Ureter (tissue), 1 donor: Measurements from ENCODE around the gene GLIPR1L1. TPM values are rescaled to one million over a fixed set of nuclear protein-coding genes. Genes with fewer than 3 reads are reported as not detected.

Experiments used
- DNase-seq: peaks from one replicate; pipeline ENCODE4 v3.0.0-alpha.2; 2020; ENCODE audit warnings: low spot score
- total RNA-seq: library from RNA; stranded (reverse); gene quantifications from one replicate; pipeline ENCODE4 v1.2.4, GENCODE V29; 2023
- donor health status: DM: yes; HTN: yes; CAD: no.

Gene GLIPR1L1
- total RNA-seq, 1 donor from 2014 or later, result not detected

DNA sequence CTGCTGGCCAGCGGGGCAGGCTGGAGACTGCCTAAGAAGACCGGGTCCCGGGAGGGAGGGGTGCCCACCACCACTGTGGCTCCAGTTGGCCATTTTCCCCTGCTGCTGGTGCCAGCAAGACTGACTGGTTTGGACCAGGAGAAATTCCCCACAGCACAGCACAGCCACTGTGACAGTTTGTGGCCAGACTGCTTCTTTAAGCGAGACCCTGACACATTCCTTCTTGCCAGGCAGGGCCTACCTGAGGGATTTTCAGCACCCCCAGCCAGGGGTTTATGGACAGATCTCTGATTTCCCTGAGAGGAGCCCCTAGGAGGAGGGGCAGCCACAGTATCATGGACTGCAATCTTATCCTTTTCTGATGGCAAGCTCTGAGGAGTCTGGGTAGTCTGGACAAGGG is 15.5 kb downstream of the GLIPR1L1 start:
- no peak for DNase-seq

DNA sequence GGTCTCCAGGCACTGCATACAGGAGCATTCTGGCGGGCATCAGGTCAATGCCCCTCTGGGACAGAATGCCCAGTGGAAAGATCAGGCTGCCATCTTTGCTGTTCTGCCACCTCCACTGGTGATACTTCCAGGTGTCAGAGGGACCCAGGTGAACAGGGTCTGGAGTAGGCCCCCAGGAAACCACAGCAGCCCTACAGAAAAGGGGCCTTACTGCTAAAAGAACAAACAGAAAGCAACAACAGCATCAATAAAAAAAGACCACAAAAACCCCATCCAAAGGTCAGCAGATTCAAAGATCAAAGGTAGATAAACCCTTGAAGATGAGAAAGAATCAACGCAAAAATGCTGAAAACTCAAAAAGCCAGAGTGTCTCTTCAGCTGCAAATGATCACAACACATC is 15.9 kb downstream of the GLIPR1L1 start:
- no peak for DNase-seq

- no peak for DNase-seq
These were observed 19.5 kb downstream of the GLIPR1L1 start for GRCh38 chr12:75354011-75354410.

DNA sequence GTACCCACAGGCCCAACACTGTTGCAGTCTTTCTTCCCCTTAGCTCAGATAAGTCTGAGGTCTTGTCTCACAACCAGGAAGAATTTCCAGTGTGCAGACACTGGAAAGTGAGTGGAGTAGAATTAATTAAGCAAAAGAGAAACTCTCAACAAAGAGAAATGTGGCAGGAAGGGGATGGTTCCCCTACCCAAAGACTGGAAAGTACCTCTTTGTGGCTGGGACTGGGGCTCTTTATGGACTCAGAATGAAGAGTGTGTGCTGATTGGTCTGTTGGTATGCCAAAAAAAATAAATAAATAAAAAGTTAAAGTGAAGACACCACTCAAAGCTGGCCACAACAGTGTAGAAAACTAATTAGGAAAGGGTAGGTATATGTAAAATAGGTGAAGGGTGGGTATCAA is 26.4 kb downstream of the GLIPR1L1 start:
- DNase-seq, result no peak

DNA sequence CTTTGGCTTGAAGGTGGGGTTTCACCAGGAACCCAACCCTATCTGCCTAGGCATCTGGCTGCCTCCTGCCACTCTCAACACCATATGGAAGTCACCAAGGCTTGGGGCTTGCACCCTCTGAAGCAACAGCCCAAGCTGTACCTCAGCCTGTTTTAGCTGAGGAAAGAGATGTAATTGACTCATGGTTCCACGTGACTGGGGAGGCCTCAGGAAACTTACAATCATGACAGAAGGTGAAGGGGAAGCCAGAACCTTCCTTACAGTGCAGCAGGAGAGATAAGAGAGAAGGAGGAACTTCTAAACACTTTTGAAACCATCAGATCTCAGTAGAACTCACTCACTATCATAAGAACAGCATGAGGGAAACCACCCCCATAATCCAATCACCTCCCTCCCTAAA is 26.9 kb downstream of the GLIPR1L1 start:
- DNase-seq, result no peak

DNA sequence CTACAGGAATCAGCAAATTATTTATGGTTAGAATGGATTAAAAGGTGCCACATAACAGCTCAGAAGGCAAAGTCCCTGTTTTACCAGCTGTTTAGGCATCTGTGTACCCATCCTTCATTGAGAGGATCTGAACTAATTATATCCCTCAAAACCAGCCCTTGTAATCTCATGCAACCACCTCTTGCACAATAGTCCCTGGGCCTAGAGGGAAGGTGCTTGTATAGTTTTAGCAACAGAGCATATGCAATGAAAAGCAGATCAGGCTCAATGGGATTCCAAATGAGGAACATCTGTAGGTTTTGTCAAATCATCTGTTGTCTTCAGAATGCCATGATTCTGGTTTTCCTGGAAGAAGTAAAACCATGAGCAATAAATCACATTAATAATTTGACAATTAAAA is 30.4 kb downstream of the GLIPR1L1 start:
- DNase-seq, result no peak

DNA sequence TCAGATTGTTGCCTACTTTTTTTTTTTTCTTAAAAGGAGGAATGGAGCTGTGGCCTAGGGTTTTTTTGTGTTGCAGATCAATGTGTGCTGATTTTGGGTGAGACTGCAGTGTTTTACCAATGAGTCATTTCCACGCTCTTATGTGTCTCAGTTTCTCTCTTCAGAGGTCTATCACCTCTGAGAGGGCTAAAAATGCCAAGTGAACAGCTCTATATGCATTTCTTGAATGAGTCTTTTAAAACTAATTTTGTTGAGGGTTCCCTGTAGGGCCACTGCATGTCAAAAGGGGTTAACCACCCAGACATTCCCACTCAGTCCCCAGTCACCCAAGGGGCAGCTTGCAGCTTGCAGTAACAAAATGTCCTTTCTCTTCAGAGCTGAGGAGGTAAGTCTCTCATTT is 32.2 kb downstream of the GLIPR1L1 start:
- DNase-seq, result no peak

- DNase-seq, result no peak
These were observed 40.5 kb downstream of the GLIPR1L1 start for GRCh38 chr12:75374971-75375370.

DNA sequence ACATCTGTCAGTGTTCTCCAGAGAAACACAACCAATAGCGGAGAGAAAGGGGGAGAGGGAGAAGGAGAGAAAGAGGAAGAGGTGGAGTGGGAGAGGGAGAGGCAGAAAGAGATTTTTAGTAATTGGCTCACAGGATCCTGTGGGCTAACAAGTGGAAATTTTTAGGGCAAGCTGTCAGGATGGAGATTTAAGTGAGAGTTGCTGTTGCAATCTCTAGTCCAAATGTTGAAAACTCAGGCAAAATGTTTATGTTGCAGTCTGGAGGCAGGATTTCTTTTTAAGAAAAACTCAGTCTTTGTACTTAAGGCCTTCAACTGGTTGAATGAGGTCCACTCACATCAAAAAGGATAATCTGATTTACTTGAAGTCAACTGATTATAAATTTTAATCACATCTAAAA is 43.9 kb downstream of the GLIPR1L1 start:
- DNase-seq, result no peak

GRCh38 chr12:75389061-75389460 is 54.6 kb downstream of the GLIPR1L1 start:
- no peak for DNase-seq

DNA sequence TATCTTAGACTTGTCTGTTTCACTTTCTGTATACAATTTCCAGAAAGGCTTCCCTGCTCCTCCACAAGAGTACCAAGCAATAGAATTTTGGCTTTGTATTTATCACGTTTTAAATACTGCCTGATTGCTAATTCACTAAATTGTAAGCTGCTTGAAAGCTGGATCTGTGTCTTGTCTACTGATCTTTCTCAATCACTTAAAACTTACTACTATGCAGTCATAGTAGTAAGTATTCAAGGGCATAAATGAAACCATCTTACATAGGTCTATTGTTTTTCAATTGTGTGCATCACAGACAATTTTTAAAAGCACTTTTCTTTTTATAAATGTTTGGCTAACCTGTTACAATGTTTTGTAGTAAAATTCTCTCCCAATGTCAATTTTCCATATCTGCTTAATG is 55.2 kb downstream of the GLIPR1L1 start:
- no peak for DNase-seq

DNA sequence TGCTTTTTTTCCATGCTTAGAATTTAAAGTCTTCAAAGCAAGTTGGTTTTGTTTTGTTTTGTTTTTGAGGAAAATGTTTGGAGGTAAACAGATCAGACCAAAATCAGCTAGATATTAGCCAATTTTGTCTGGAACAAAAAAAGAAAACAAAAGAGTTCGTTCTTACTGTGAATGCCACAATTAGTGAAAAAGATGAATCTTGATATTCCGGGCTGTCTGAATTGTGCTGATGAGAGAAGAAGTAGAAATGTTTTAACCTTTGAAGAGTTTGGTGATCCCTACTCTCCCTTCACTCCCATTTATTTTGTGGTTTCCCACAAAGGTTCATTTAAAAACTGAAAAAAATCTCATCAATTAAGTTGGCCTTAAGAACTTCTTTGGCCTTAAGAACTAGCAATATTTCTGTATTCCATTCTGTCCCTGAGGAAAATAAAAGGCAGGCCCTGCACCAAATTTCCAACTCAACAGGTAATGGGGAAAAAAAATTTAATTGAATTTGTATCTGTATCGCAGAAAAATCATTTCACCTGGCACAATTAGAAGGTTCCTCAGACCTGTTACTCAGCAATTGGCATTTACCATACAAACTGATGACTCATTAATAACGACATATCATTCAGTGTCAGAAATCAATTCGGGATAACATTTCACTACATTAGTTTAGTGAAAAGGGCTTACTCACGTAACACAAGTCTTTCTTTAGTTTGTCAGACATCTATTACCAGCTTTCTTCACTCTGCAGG is 55.9 kb downstream of the GLIPR1L1 start:
- no peak for DNase-seq

DNA sequence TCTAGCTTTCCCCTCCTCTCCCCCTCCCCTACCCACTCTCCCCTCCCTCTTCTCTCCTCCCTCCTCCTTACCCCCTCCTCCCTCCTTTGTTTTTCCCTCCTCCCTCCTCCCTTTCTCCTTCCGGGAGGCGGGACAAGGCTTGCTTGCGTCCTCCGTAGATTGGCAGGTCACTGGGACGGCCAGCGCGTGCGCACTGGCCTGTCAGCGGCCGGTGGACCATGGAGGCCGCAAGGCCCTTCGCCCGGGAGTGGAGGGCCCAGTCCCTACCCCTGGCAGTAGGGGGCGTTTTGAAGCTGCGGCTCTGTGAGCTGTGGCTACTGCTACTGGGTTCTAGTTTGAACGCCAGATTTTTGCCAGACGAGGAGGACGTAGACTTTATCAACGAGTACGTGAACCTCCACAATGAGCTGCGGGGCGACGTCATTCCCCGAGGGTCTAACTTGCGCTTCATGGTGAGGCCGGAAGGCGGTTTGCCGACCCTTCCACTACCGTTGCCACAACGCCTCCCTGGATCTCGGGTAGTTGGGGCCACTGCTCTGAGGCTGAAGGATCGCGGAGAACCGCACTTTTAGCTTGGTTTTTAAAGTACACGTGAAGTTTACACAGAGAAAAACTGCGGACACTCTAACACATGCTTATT is 56.5 kb downstream of the GLIPR1L1 start, which contains the start of gene GLIPR1L2:
TSS of gene GLIPR1L2 (plus strand) at position 191 of the 640 bp plus-strand sequence. CDS start at position 219, 28 bp downstream.
- DNase-seq, result peak; percentile 96

DNA sequence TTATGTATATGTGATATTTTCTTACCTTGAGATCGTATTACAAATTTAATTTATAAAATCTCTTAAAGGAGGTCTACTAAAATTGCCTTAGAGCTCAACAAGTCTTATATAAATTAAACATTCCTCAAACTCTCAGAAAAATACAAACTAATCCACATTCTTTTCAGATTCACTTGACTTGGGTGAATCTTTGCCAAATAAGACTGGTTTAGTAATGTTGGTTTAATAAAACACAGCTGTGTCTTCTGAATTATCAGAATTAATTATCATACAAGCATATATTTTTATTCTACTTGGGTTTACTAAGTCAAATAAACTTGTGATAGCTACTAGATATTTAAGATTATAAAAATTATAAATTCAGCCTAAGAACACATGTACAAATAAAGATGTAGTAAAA is 69.8 kb downstream of the GLIPR1L1 start:
- DNase-seq, result no peak

GRCh38 chr12:75407683-75408082 is 73.2 kb downstream of the GLIPR1L1 start:
- no peak for DNase-seq

- DNase-seq, result no peak
These were observed 75.4 kb downstream of the GLIPR1L1 start for GRCh38 chr12:75409830-75410229.

- no peak for DNase-seq
These were observed 80.2 kb downstream of the GLIPR1L1 start for GRCh38 chr12:75414671-75415070.

DNA sequence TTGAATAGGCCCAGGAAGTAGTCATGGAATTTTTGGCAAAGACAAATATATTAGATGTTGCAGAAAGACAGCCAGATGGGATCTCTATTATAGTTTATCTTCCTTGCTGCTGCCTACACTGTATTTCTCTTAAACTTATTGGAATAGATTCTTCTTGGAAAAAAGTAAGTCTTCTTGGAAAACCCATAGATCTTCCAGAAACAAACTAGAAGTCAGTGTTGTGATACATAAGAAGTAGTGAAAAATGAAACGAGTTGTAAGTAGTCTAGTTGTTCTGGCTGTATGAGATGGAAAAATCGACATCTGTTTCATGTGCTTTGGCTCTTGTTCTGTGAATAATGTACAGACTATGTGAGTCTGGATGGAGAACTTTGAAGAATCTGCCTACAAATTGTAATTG is 85.4 kb downstream of the GLIPR1L1 start:
- no peak for DNase-seq

Other genes starting within 250 kb of the GLIPR1L1 start
- gene KCNC2, start 124.8 kb upstream of the GLIPR1L1 start, total RNA-seq, result not detected
- 11.4 TPM for gene CAPS2, start 4.3 kb upstream of the GLIPR1L1 start, total RNA-seq
- gene GLIPR1L2, start 56.4 kb downstream of the GLIPR1L1 start, total RNA-seq, result 0.62 TPM
- 18.4 TPM for gene GLIPR1, start 146.1 kb downstream of the GLIPR1L1 start, total RNA-seq
- 70.9 TPM for gene KRR1, start 176.9 kb downstream of the GLIPR1L1 start, total RNA-seq